Rectal smooth muscle tissue (tissue), 1 donor: ENCODE data around the gene ZFP14.
A peak's percentile ranks its signal among the peaks of the same experiment; 100 is the strongest.

Experiments used
- H3K27ac ChIP-seq: one replicate; pipeline ENCODE4 v1.7.0; 2013; ENCODE audit warnings: low read depth, low read length, inconsistent platforms
- H3K27me3 ChIP-seq: one replicate; pipeline ENCODE4 v1.7.0; 2013; ENCODE audit warnings: low read length; ENCODE audit not compliant: control insufficient read depth, insufficient read depth
- H3K36me3 ChIP-seq: one replicate; pipeline ENCODE4 v1.7.0; 2013; ENCODE audit warnings: low read length; ENCODE audit not compliant: control insufficient read depth, insufficient read depth
- H3K4me1 ChIP-seq: one replicate; pipeline ENCODE4 v1.7.0; 2013; ENCODE audit warnings: low read length; ENCODE audit not compliant: control insufficient read depth, insufficient read depth
- H3K4me3 ChIP-seq: one replicate; pipeline ENCODE4 v1.7.0; 2013; ENCODE audit warnings: low read length
- H3K9ac ChIP-seq: one replicate; pipeline ENCODE4 v1.7.0; 2013; ENCODE audit warnings: low read length

Gene ZFP14

DNA sequence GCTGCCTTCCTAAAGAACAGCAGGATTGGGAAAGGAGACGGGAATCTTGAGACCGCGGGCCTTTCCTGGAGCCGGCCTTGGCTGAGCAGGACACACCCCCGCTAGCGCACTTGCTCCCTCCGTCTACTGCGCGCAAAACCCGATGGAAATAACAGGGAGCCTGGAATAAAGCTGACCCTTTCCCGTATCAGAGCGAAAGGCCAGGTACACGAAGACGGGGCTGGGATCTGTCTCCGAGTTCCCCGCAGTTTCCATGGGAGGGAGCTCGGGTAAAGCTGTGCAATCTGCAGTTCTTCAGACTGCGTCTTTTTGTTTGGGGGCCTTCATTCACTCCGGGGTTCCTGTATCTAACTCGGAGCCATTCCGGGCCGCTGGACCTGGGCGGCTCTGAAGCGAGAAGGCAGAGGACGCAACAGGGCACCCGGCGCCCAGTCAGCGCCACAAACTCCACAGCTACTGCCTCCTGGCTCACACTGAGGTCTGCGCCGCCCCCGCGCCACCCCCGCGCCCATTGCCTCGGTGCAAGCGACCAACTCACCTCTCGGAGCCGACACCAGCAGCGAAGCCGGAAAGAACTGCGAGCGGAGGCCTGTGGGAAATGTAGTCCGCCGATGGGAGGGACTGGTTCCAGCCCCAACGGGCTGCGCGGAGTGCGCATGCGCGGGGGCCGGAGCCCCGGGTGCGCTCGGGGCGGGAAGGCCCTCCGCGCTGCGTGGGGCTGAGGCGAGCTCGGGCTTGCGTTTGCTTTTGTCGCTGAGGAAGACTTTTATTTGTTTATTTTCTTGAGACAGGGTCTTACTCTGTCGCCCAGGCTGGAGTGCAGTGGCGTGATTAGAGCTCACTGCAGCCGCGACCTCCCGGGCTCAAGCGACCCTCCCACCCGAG is at the start of gene ZFP14:
Gene ZFP14 (minus strand): TSS at position 577 of the 885 bp plus-strand sequence. CDS start 11,309 bp downstream, outside the sequence.
- Histone ChIP-seq H3K27me3 (no peaks in the 10 kb centered on the region), H3K9ac (peak within 1 kb of the TSS; percentile 58), H3K4me3 (peak within 1 kb of the TSS; percentile 88), H3K36me3 (no peaks in the 10 kb centered on the region), H3K4me1 (peaks cover 5% of the 10 kb centered on the region), H3K27ac (peak within 1 kb of the TSS; percentile 83)

DNA sequence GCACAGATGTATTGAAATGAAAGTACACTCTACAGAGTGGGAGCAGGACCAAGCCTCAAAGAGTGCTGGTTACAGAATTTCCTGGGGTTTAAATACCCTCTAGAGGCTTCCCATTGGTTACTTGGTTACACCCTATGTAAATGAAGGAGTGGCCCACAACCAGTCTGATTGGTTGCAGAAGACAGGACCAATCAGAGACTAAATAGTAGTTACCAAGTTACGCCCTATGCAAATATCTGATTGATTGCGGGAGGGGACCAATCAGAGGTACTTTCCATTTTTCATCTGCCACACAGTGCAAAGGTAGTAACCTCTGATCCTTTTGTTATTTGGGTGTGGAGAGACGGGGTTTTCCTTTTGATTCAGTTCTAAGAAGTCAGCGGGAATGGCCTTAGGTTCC is 44.9 kb upstream of the ZFP14 start:
- Histone ChIP-seq H3K27me3 (no peaks in the 10 kb centered on the region), H3K4me3 (no peak overlapping the region), H3K4me1 (no peaks in the 10 kb centered on the region), H3K36me3 (no peaks in the 10 kb centered on the region), H3K9ac (no peak overlapping the region), H3K27ac (no peak overlapping the region)

GRCh38 chr19:36421749-36422481 is 42.9 kb upstream of the ZFP14 start:
- H3K9ac ChIP-seq = no peak overlapping the region
- no peaks in the 10 kb centered on the region for H3K27me3 ChIP-seq
- no peaks in the 10 kb centered on the region for H3K36me3 ChIP-seq
- H3K27ac ChIP-seq = no peak overlapping the region
- H3K4me3 ChIP-seq = peak overlapping the region; percentile 54
- peaks cover 8% of the 10 kb centered on the region for H3K4me1 ChIP-seq

DNA sequence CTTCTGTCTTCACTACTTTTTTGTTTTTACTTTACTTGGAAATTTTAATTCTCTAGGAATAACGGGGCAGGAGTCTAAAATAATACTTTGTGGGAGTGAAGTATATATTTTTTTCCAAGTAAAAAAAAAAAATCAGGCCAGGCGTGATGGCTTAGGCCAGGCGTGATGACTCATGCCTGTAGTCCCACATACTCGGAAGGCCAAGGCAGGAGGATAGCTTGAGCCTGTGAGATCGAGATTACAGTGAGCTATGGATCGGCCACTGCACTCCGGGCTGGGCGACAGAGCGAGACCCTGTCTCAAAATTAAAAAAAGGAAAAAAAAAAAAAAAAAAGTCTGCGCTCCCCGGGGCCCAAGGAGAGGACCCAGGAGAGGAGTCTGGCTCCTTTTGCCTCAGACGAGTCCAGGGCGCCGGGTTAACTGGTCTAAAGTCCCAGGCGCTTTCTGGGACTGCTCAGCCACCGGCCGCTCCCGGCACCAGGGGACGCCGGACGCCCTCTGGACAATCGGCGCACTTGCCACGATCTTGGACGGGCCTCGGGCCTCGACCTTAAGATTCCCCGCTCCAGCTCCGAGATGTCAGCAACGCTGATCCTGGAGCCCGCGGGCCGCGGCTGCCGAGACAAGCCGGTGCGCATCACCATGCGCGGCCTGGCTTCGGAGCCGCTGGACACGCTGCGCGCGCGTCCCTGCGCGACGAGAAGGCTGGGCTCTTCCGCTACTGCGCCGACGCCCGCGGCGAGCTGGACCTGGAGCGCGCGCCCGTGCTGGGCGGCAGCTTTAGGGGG is 42.2 kb upstream of the ZFP14 start:
- H3K4me1 ChIP-seq = peaks cover 8% of the 10 kb centered on the region
- H3K27ac ChIP-seq = no peak overlapping the region
- no peaks in the 10 kb centered on the region for H3K36me3 ChIP-seq
- H3K4me3 ChIP-seq = peak overlapping the region; percentile 54
- no peak overlapping the region for H3K9ac ChIP-seq
- H3K27me3 ChIP-seq = no peaks in the 10 kb centered on the region

GRCh38 chr19:36418287-36419001 is 39.4 kb upstream of the ZFP14 start, which contains the start of gene ZFP82:
Gene ZFP82, minus strand, starts transcription at chr19:36418644. Its CDS starts 8,855 bp downstream, at chr19:36409789.
- Histone ChIP-seq H3K36me3 (no peaks in the 10 kb centered on the region), H3K9ac (peak within 1 kb of the TSS; percentile 78), H3K4me3 (peak within 1 kb of the TSS; percentile 89), H3K27me3 (no peaks in the 10 kb centered on the region), H3K4me1 (peaks cover 8% of the 10 kb centered on the region), H3K27ac (peak within 1 kb of the TSS; percentile 94)

DNA sequence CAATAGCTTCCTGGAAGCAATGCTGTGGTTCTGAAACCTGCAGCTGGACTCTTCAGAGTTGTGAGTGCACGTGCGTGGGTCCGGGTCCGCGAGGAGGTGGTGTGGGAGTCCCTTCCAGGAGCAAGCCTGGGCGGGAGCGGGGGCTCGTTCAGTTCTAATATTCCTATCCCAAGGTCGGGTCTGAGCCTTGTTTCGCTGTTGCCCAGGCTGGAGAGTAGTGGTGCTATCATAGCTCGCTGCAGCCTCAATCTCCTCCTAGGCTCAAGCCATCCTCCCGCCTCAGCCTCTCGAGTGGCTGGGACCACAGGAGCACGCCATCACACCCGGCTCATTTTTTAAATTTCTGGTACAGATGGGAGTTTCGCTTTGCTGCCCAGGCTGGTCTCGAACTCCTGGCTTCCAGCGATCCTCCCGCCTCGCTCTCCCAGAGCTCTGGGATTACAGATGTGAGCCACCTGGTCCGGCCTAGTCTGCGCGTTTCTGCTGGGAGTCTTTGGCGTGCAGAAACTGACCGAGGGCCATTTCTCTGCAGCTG is 38.8 kb upstream of the ZFP14 start:
- peak overlapping the region; percentile 78 for H3K9ac ChIP-seq
- peaks cover 8% of the 10 kb centered on the region for H3K4me1 ChIP-seq
- H3K4me3 ChIP-seq = peak overlapping the region; percentile 89
- no peaks in the 10 kb centered on the region for H3K36me3 ChIP-seq
- no peaks in the 10 kb centered on the region for H3K27me3 ChIP-seq
- peak overlapping the region; percentile 94 for H3K27ac ChIP-seq

DNA sequence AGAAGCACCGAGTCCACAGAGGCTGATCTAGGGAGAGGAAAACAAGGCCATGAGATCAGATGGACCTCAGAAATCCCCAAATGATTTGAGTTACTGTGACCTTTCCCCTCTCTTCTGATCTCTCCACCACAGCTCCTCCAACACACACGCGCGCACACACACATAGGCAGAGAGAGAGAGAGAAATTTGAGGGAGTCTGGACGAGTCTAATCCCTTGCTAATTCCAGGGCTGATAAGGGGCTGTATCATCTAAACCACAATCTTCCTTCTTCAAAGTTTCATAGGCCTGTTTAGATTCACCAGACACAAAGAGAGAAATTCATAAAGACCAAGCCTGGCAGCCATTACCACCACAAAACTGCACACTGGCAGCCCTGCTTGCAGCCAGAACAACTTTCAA is 30.8 kb upstream of the ZFP14 start:
- no peak overlapping the region for H3K27ac ChIP-seq
- H3K4me1 ChIP-seq = no peaks in the 10 kb centered on the region
- H3K36me3 ChIP-seq = peaks cover 24% of the 10 kb centered on the region
- no peak overlapping the region for H3K9ac ChIP-seq
- no peaks in the 10 kb centered on the region for H3K27me3 ChIP-seq
- H3K4me3 ChIP-seq = no peak overlapping the region

DNA sequence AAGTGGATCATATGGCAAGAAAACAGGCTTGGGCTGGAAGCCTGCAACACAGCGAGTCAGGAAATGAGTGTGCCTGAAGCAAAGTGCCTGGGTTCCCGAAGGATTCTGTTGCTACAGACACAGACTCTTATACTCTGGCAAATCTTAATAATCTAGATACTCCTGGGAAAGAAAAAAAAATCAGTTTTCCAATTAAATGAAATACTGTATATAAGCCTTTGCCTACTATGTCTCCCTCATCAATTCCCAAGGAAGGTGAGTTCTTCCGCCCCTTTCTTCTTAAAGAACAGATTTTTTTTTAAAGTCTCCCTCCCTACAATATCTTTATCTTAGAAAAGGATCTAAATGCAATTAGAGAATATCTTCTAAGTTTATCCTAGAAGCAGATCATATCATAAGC is 29.1 kb upstream of the ZFP14 start:
- H3K36me3 ChIP-seq = peaks cover 28% of the 10 kb centered on the region

GRCh38 chr19:36404498-36404897 is 25.5 kb upstream of the ZFP14 start:
- Histone ChIP-seq H3K9ac (no peak overlapping the region), H3K27me3 (no peaks in the 10 kb centered on the region), H3K4me1 (no peaks in the 10 kb centered on the region), H3K27ac (no peak overlapping the region), H3K4me3 (no peak overlapping the region), H3K36me3 (peaks cover 37% of the 10 kb centered on the region)

More for the DNA sequence above, 29.1 kb upstream of the ZFP14 start:
- H3K27me3 ChIP-seq = no peaks in the 10 kb centered on the region
- no peaks in the 10 kb centered on the region for H3K4me1 ChIP-seq
- H3K27ac ChIP-seq = no peak overlapping the region
- no peak overlapping the region for H3K4me3 ChIP-seq
- no peak overlapping the region for H3K9ac ChIP-seq

DNA sequence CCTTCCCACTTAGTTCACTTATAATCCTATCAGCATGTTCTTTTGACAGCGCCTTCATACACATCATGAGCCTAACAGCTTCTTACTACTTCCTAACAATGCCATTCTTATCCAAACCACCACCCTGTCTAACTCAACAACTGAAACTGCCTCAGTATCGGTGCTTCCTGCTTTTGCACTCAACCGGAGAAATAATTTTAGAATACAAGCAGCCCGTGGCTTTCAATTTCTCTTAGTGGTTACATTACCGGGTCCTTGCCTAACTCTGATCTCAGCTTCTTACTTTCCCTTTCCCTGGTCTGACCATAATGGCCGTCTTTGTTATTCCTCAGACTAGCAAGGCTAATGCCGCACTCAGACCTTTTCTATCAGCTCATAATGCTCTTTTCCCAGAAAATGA is 22.5 kb upstream of the ZFP14 start:
- H3K27me3 ChIP-seq = no peaks in the 10 kb centered on the region
- no peaks in the 10 kb centered on the region for H3K4me1 ChIP-seq
- H3K4me3 ChIP-seq = no peak overlapping the region
- H3K36me3 ChIP-seq = peaks cover 25% of the 10 kb centered on the region
- H3K9ac ChIP-seq = no peak overlapping the region
- no peak overlapping the region for H3K27ac ChIP-seq

- Histone ChIP-seq H3K36me3 (peaks cover 31% of the 10 kb centered on the region), H3K27ac (no peak overlapping the region), H3K4me1 (no peaks in the 10 kb centered on the region), H3K9ac (no peak overlapping the region), H3K4me3 (no peak overlapping the region), H3K27me3 (no peaks in the 10 kb centered on the region)
These were observed 19.6 kb upstream of the ZFP14 start for GRCh38 chr19:36398571-36398970.
